HG02884 (cell line): Measurements from ENCODE around the gene MRPL27.

ENCODE experiments used
- ATAC-seq: cut with Tn5 transposase; IDR thresholded peaks from one replicate; pipeline ENCODE4 v1.9.1; 2021; ENCODE audit warnings: mild to moderate bottlenecking, moderate library complexity; ENCODE audit not compliant: unreplicated experiment

Gene MRPL27

DNA sequence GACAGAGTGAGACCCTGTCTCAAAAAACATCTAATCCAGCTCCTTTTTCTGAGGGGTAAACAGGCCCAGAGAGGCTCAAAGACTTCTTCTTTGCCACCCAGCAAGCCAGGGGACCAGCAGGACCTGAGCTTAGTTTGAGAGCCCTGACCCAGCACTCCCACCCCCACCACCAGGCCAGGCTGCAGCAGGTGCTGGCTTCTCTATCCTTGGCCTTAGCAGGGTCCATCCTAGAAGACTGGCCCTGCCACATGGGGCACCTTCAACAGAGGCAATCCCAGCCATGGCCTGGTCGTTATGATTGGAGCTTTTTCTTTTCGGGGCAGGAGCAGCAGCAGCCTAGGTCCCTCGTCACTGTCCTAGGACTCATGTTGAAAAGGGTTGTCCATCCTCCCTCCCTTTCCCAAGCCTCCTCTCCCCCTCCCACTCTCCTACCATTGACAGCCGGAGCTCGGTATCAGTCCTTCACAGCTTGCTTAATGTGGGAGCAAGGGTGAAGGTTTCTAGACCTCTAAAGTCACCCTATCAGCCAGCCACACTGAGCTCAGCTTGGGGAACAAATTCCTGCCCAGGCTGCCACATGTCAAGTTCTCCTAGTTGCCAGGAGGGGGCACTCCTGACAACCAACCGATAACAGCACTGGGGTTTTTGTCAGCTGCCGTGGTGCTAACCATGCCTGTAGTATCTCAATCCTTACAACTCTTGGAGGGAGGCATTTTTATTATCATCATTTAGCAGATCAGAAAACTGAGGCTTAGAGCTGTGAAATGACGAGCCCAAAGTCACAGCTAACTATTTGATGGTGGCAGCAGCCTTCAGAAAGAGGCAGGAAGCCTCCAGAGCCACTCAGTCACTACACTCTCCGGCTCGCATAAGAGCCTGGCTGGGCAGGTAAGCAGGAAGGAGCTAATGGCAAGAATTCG, 11.2 kb downstream of the MRPL27 start:
- ATAC-seq: peak; percentile 70

GRCh38 chr17:50360486-50361115, 12.4 kb downstream of the MRPL27 start:
- no peak for ATAC-seq

- ATAC-seq: no peak
Observed at GRCh38 chr17:50359998-50360461, 13.0 kb downstream of the MRPL27 start.

GRCh38 chr17:50359005-50359699, 13.8 kb downstream of the MRPL27 start:
- no peak for ATAC-seq

DNA sequence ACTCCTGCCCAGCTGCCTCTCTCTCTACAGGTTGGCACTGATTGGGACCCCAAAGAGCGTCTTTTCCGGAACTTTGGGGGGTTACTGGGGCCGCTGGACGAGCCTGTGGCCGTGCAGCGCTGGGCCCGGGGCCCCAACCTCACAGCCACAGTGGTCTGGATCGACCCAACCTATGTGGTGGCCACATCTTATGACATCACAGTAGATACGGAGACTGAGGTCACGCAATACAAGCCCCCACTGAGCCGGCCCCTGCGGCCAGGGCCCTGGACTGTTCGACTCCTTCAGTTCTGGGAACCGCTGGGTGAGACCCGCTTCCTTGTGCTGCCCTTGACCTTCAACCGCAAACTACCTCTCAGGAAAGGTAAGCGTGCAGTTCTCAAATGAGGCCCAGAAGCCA, 14.8 kb downstream of the MRPL27 start:
- no peak for ATAC-seq

GRCh38 chr17:50356892-50357510, 16.0 kb downstream of the MRPL27 start:
- ATAC-seq: no peak

DNA sequence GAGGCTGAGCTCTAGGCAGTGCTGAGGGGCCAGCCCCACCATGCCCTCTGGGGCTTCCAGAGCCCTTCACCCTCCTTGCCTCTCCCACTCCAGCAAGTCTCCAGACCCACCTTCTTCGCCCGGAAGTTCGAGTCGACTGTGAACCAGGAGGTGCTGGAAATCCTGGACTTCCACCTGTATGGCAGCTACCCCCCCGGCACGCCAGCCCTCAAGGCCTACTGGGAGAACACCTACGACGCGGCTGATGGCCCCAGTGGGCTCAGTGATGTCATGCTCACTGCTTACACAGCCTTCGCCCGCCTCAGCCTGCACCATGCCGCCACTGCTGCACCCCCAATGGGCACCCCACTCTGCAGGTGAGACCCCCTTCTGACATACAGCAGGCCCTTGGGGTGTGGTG, 16.6 kb downstream of the MRPL27 start:
- ATAC-seq: no peak

- no peak for ATAC-seq
Observed at GRCh38 chr17:50355701-50356341, 17.2 kb downstream of the MRPL27 start.

DNA sequence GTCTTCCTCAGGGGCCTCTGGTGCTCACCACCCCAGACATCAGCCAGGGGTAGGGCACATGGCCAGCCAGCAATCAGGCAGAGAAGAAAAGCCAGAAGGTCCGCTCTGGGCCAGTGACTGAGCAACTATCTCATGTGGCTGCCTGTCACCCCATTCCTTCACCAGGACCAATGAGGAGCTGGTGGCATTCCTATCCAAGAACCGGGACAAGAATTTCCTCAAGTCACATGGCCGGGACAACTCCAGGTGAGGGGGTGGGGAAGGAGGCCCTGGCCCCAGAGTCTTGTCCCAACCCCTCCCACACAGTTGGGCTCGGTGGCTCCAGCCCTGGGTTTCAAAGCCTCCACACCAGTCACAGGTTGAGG, 17.7 kb downstream of the MRPL27 start:
- no peak for ATAC-seq

- ATAC-seq: no peak
Observed at GRCh38 chr17:50354776-50355175, 18.2 kb downstream of the MRPL27 start.

DNA sequence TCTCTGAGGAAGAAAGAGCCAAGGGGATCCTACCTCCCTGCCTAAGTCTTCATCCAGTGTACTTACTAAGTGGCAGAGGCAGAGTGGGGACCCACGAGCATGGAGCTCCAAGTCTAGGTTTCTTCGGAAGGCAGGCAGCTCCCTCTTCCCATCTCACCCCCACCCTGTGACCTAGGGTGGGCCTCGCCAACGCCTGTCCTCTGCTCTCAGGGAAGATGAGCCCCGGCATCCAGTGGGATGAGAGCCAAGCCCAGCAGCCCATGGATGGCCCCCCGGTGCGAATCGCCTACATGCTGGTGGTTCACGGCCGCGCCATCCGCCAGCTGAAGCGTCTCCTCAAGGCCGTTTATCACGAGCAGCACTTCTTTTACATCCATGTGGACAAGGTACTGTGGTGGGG, 18.8 kb downstream of the MRPL27 start:
- no peak for ATAC-seq

GRCh38 chr17:50353600-50354195, 19.3 kb downstream of the MRPL27 start:
- no peak for ATAC-seq

DNA sequence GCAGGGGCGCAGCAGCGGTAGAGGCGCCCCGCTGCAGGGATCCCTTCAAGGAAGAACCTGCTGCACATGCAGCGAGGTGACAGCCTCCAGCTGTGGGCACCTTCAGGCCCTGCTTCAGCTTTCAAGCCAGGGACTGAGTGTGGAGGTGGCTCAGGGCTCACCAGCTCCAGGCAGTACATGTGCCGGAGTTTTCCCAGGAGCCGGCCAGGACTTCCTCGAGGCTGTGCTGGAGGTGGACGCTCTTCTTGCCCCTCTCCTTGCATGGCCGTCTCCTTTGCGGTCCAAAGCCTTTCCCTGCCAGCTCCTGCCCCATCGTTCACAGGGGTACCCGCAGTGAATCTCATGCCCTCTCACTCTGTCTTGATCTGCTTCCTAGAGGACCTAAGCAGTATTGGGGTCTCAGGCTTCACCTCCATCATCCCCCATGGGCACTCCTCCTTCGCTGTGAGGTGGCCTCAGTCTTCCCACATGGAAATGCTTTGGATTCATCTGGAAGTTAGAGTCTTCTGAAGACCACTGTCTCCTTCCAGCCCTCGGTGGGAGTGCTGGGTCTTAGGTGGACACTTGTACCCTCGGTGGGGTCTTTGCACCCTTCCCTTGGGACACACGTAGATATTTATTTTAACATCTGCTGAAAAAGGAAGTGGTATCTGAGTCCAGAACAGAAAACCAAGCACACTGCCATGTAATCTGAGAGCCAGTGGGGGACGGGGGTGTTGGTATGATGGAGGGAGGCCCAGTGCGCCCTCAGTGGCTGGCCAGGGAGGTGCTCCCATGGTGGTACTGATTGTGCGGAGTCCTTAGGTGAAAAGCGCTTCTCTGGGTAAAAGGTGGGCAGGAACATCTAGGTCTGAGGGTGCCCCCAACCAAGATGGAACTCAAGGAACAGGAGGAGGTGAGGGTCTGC, 20.0 kb downstream of the MRPL27 start:
- ATAC-seq: no peak

DNA sequence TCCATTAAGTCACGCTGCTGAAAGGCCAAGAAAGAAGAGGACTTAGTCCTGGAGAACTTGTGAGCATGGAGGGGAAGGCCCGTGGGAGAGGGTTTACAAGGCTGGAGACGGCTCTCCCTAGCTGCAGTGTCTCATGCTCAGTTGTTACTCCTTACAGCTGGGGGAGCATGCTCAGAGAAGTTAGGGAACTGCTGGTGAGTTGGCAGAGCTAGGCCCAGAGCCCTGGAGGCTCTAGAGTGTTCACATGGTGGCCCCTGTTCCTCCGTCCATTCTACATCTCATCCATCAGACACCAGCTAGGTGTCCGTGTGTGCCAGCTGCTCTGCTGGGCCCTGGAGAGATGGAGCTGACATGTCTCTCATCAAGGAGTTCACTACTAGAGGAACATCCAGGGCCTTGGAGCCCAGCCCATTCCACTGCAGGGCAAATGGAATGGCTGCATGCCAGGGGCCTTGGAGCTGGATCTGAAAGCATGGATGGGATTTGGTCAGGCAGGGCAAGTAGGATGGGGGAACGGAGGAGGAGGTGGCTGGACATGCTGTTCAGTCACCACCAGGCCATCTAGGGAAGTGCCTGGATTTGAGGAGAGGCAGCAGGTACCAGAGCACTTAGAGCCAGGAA, 20.8 kb downstream of the MRPL27 start:
- ATAC-seq: no peak

GRCh38 chr17:50350733-50351132, 22.3 kb downstream of the MRPL27 start:
- ATAC-seq: no peak

GRCh38 chr17:50349243-50349600, 23.8 kb downstream of the MRPL27 start:
- no peak for ATAC-seq

DNA sequence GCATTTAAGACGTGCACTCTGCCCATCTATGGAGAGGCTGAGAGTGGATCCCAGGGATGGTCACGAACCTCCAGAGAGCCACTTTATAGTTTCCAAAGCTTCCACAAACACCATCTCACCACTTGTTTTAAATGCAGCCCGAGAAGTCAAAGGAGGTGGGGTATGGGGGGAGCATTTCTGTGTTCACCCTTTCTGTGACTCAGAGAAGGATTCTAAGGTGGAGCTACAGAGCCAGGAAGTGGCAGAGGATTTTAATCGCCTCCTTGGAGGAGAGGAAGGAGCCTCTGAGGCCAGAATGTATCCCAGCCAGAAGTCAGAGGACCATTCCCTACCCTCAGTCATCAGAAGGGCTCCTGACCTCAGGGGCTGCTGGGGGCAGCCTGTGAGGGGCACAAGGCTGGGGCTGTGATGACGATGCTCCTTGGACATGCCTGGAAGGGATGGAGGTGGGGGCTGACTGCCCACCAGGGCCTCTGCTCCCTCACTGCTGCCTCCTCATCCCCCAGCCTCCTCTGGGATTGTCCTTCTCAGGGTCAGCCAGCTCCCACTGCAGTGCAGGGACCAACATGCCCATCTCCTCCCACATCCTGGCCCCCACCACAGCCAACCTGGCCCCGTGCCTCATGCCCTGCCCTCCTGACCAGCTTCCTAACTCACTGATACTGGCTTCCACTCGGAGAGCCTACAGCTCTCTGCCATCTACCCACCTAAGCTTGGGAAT, 24.3 kb downstream of the MRPL27 start:
- ATAC-seq: no peak

DNA sequence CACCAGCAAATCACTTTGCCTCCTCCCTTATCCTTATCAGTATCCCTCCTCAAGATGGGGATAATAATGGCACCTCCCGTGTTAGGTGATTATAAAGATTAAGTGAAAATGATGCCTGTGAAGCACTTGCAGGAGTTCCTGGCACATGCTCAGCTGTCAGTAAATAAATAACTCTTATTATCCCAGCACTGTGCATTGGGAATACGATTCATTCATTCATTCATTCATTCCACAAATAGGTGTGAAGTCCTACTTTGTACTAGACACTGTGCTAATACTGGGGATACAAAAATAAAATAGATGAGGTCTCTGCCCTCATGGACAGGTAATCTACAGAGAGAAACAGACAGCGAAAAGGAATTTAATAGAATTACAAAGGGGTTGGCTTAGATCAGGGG, 25.1 kb downstream of the MRPL27 start:
- ATAC-seq: no peak
